HepG2 (cell line): ENCODE data around the gene LNX2. TPM values are rescaled to one million over a fixed set of nuclear protein-coding genes. Genes with fewer than 3 reads are reported as not detected.

Experiments used
- ATF7 ChIP-seq, 2 experiments: fragments of 450-650 bp in 1 of 2; sonication (generic) in 1 of 2; formaldehyde crosslinking in 1 of 2; IDR thresholded peaks; 2 replicates each; pipeline versions ENCODE4 v1.4.0 to v1.6.1; 2016 to 2020; ENCODE audit warnings: antibody characterized with exemption in 1 of 2, mild to moderate bottlenecking in 1 of 2, missing genetic modification reagents in 1 of 2
- CBX2 ChIP-seq, 2 experiments: fragments of 200-600 bp in 1 of 2; sonication (generic); formaldehyde crosslinking in 1 of 2; IDR thresholded peaks; 2 replicates each; pipeline versions ENCODE4 v1.7.0 to v1.8.1; 2018 to 2022; ENCODE audit warnings: low read depth in 2 of 2, low read length in 1 of 2, mild to moderate bottlenecking in 1 of 2, missing genetic modification reagents in 1 of 2
- GPN1 ChIP-seq: sonication (generic); formaldehyde crosslinking; IDR thresholded peaks from 2 replicates; pipeline ENCODE4 v1.5.1; 2020; ENCODE audit warnings: missing genetic modification reagents, borderline replicate concordance
- KLF12 ChIP-seq: sonication (generic); formaldehyde crosslinking; IDR thresholded peaks from 2 replicates; pipeline ENCODE4 v1.4.0; 2020; ENCODE audit warnings: missing genetic modification reagents, borderline replicate concordance
- KLF9 ChIP-seq: IDR thresholded peaks from 2 replicates; pipeline ENCODE4 v1.6.1; 2016; ENCODE audit warnings: low read depth
- MXD4 ChIP-seq: IDR thresholded peaks from 2 replicates; pipeline ENCODE4 v1.6.1; 2016; ENCODE audit warnings: mild to moderate bottlenecking, missing biosample characterization, missing genetic modification reagents
- POGZ ChIP-seq: sonication (generic); formaldehyde crosslinking; IDR thresholded peaks from 2 replicates; pipeline ENCODE4 v1.4.0; 2020; ENCODE audit warnings: mild to moderate bottlenecking, missing genetic modification reagents
- RFX5 ChIP-seq: IDR thresholded peaks from 2 replicates; pipeline ENCODE4 v1.6.1; 2011; ENCODE audit warnings: low read depth, low read length, improper control_type of control experiment
- THYN1 ChIP-seq: sonication (generic); formaldehyde crosslinking; IDR thresholded peaks from 2 replicates; pipeline ENCODE4 v1.8.1; 2023; ENCODE audit warnings: low read depth, mild to moderate bottlenecking, moderate library complexity, missing genetic modification reagents, borderline replicate concordance
- TRIM24 ChIP-seq: sonication (generic); formaldehyde crosslinking; IDR thresholded peaks from 2 replicates; pipeline ENCODE4 v1.8.0; 2022; ENCODE audit warnings: mild to moderate bottlenecking, missing genetic modification reagents
- YY1 ChIP-seq: IDR thresholded peaks from 2 replicates; pipeline ENCODE4 v1.6.1; 2011; ENCODE audit warnings: low read length, low read depth, moderate library complexity, mild to moderate bottlenecking; ENCODE audit not compliant: insufficient read depth, insufficient replicate concordance
- ZBTB3 ChIP-seq: sonication (generic); formaldehyde crosslinking; IDR thresholded peaks from 2 replicates; pipeline ENCODE4 v1.4.0; 2020; ENCODE audit warnings: low read depth, mild to moderate bottlenecking, moderate library complexity, missing genetic modification reagents, borderline replicate concordance
- ZFYVE20 ChIP-seq: sonication (generic); formaldehyde crosslinking; IDR thresholded peaks from 2 replicates; pipeline ENCODE4 v1.8.0; 2023; ENCODE audit warnings: low read depth, mild to moderate bottlenecking, moderate library complexity, missing genetic modification reagents, borderline replicate concordance
- ZNF232 ChIP-seq: sonication (generic); formaldehyde crosslinking; IDR thresholded peaks from 2 replicates; pipeline ENCODE4 v1.4.0; 2020; ENCODE audit warnings: missing genetic modification reagents, borderline replicate concordance
- ZNF337 ChIP-seq: sonication (generic); formaldehyde crosslinking; IDR thresholded peaks from 2 replicates; pipeline ENCODE4 v1.5.1; 2020; ENCODE audit warnings: missing genetic modification reagents, low read depth, mild to moderate bottlenecking, borderline replicate concordance
- ZNF484 ChIP-seq: sonication (generic); formaldehyde crosslinking; IDR thresholded peaks from 2 replicates; pipeline ENCODE4 v1.5.1; 2020; ENCODE audit warnings: mild to moderate bottlenecking, low read depth, missing genetic modification reagents, borderline replicate concordance
- ZNF782 ChIP-seq: sonication (generic); formaldehyde crosslinking; IDR thresholded peaks from 2 replicates; pipeline ENCODE4 v1.4.0; 2020; ENCODE audit warnings: missing genetic modification reagents, mild to moderate bottlenecking, borderline replicate concordance
- polyA plus RNA-seq, 8 experiments: library from polyadenylated mRNA; depleted of rRNA in 3 of 8; stranded (reverse) in 7 of 8; unstranded in 1 of 8; fragments of >200 nt; fragmentation: Illumina TruSeq in 4 of 8; extraction: Trizol in 4 of 8; gene quantifications; 2 replicates each; pipeline versions ENCODE4 v1.2.1 to v1.2.3, GENCODE V29; 2011 to 2016; ENCODE audit warnings: low read depth in 4 of 8, missing spikeins in 1 of 8, mixed read lengths in 1 of 8; ENCODE audit not compliant: insufficient read depth in 1 of 8
- total RNA-seq, 5 experiments: library from RNA; depleted of rRNA; stranded (reverse); fragments of >200 nt; fragmentation: Illumina TruSeq; extraction: Trizol; gene quantifications; 2 replicates each; pipeline ENCODE4 v1.2.3, GENCODE V29; 2016; ENCODE audit warnings: low read depth in 1 of 5
- TF ChIP-seq, protein P1 (sequence below): sonication (generic); formaldehyde crosslinking; IDR thresholded peaks from 2 replicates; pipeline ENCODE4 v1.8.0; 2022; ENCODE audit warnings: mild to moderate bottlenecking, missing genetic modification reagents, moderate library complexity
- TF ChIP-seq, protein P2 (sequence below): sonication (generic); formaldehyde crosslinking; IDR thresholded peaks from 2 replicates; pipeline ENCODE4 v1.4.0; 2020; ENCODE audit warnings: missing genetic modification reagents
- TF ChIP-seq, protein P3 (sequence below): sonication (generic); formaldehyde crosslinking; IDR thresholded peaks from 2 replicates; pipeline ENCODE4 v1.4.0; 2020; ENCODE audit warnings: missing genetic modification reagents

Gene LNX2
- total and polyA plus RNA-seq, 2 of the 13 experiments (the other 11 are each of a cell fraction or from before 2014, with no cell fraction given), result 9.2 to 9.7 TPM

DNA sequence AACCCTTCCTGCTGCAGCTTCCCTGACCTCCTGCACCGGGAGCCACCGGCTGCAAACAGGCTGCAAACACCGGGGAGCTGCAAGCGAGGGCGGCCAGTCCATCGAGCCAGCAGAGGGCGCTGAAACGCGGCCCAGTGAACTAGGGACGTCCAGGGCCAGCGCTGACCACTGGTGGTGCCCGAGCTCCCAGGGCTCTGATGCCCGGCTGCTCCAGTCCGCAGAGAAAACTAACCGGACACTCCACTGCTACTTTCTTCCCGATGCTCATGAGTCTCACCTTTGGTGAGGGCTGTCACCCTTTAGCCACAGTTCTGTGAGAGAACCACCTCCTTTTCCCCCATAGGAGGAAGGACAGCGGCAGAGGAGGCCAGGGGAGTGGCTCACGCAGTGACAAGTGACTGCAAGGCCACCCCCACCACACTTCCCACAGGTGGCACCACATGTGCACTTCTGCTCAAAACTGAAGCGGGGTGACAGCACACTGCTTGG is 87.1 kb downstream of the LNX2 start (continued):
- TF ChIP-seq, protein P1, sequence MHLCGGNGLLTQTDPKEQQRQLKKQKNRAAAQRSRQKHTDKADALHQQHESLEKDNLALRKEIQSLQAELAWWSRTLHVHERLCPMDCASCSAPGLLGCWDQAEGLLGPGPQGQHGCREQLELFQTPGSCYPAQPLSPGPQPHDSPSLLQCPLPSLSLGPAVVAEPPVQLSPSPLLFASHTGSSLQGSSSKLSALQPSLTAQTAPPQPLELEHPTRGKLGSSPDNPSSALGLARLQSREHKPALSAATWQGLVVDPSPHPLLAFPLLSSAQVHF (CRISPR knock-in tag), result no peak
- no peak for TF ChIP-seq CBX2 (IDR thresholded peaks at IDR 0.05; ENCODE audit: low read depth, low read length)
- no peak for TF ChIP-seq CBX2 (CRISPR knock-in tag; IDR thresholded peaks at IDR 0.05; ENCODE audit: low read depth)
- TF ChIP-seq ATF7 (IDR thresholded peaks at IDR 0.05), result no peak
- TF ChIP-seq ATF7 (CRISPR knock-in tag; IDR thresholded peaks at IDR 0.05), result no peak
- TF ChIP-seq GPN1 (CRISPR knock-in tag), result no peak
- no peak for TF ChIP-seq KLF9 (CRISPR knock-in tag)
- TF ChIP-seq ZNF484, result no peak
- peak; percentile 77 for TF ChIP-seq YY1
- TF ChIP-seq ZNF337 (CRISPR knock-in tag), result no peak
- TF ChIP-seq POGZ (CRISPR knock-in tag), result peak; percentile 51; the same call in 1 of the 2 replicates
- no peak for TF ChIP-seq MXD4
- no peak for TF ChIP-seq ZNF232 (CRISPR knock-in tag)
- no peak for TF ChIP-seq TRIM24 (CRISPR knock-in tag)
- no peak for TF ChIP-seq ZBTB3 (CRISPR knock-in tag)
- no peak for TF ChIP-seq THYN1
- TF ChIP-seq, protein P2, sequence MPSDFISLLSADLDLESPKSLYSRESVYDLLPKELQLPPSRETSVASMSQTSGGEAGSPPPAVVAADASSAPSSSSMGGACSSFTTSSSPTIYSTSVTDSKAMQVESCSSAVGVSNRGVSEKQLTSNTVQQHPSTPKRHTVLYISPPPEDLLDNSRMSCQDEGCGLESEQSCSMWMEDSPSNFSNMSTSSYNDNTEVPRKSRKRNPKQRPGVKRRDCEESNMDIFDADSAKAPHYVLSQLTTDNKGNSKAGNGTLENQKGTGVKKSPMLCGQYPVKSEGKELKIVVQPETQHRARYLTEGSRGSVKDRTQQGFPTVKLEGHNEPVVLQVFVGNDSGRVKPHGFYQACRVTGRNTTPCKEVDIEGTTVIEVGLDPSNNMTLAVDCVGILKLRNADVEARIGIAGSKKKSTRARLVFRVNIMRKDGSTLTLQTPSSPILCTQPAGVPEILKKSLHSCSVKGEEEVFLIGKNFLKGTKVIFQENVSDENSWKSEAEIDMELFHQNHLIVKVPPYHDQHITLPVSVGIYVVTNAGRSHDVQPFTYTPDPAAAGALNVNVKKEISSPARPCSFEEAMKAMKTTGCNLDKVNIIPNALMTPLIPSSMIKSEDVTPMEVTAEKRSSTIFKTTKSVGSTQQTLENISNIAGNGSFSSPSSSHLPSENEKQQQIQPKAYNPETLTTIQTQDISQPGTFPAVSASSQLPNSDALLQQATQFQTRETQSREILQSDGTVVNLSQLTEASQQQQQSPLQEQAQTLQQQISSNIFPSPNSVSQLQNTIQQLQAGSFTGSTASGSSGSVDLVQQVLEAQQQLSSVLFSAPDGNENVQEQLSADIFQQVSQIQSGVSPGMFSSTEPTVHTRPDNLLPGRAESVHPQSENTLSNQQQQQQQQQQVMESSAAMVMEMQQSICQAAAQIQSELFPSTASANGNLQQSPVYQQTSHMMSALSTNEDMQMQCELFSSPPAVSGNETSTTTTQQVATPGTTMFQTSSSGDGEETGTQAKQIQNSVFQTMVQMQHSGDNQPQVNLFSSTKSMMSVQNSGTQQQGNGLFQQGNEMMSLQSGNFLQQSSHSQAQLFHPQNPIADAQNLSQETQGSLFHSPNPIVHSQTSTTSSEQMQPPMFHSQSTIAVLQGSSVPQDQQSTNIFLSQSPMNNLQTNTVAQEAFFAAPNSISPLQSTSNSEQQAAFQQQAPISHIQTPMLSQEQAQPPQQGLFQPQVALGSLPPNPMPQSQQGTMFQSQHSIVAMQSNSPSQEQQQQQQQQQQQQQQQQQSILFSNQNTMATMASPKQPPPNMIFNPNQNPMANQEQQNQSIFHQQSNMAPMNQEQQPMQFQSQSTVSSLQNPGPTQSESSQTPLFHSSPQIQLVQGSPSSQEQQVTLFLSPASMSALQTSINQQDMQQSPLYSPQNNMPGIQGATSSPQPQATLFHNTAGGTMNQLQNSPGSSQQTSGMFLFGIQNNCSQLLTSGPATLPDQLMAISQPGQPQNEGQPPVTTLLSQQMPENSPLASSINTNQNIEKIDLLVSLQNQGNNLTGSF (CRISPR knock-in tag), result no peak
- no peak for TF ChIP-seq ZFYVE20 (CRISPR knock-in tag)
- TF ChIP-seq, protein P3, sequence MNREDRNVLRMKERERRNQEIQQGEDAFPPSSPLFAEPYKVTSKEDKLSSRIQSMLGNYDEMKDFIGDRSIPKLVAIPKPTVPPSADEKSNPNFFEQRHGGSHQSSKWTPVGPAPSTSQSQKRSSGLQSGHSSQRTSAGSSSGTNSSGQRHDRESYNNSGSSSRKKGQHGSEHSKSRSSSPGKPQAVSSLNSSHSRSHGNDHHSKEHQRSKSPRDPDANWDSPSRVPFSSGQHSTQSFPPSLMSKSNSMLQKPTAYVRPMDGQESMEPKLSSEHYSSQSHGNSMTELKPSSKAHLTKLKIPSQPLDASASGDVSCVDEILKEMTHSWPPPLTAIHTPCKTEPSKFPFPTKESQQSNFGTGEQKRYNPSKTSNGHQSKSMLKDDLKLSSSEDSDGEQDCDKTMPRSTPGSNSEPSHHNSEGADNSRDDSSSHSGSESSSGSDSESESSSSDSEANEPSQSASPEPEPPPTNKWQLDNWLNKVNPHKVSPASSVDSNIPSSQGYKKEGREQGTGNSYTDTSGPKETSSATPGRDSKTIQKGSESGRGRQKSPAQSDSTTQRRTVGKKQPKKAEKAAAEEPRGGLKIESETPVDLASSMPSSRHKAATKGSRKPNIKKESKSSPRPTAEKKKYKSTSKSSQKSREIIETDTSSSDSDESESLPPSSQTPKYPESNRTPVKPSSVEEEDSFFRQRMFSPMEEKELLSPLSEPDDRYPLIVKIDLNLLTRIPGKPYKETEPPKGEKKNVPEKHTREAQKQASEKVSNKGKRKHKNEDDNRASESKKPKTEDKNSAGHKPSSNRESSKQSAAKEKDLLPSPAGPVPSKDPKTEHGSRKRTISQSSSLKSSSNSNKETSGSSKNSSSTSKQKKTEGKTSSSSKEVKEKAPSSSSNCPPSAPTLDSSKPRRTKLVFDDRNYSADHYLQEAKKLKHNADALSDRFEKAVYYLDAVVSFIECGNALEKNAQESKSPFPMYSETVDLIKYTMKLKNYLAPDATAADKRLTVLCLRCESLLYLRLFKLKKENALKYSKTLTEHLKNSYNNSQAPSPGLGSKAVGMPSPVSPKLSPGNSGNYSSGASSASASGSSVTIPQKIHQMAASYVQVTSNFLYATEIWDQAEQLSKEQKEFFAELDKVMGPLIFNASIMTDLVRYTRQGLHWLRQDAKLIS (CRISPR knock-in tag), result no peak
- no peak for TF ChIP-seq RFX5
- TF ChIP-seq KLF12 (CRISPR knock-in tag), result 0 out of 2 replicates have a peak, but pooled peaks have one; percentile 28
- no peak for TF ChIP-seq ZNF782 (CRISPR knock-in tag)
